HFF-Myc (cell line): Measurements from ENCODE around the gene CACNA1C.

Experiments
- DNase-seq: peaks from one replicate; pipeline ENCODE4 v3.0.0-alpha.2; 2011; ENCODE audit warnings: low read depth; ENCODE audit errors: extremely low read depth
- H3K4me3 ChIP-seq: replicated peaks from 2 replicates; pipeline ENCODE4 v1.5.1; 2011; ENCODE audit warnings: low read depth, mild to moderate bottlenecking, control low read depth, low read length
- CTCF ChIP-seq: IDR thresholded peaks from 2 replicates; pipeline ENCODE4 v1.5.1; 2012; ENCODE audit warnings: mild to moderate bottlenecking, low read depth, low read length, control low read depth; ENCODE audit errors: missing control alignments

The CACNA1C gene

GRCh38 chr12:2652401-2653081, 599.8 kb downstream of the CACNA1C start:
- no peak for TF ChIP-seq CTCF
- DNase-seq, result no peak
- H3K4me3 ChIP-seq, result no peak overlapping the region

GRCh38 chr12:2653461-2653965, 600.7 kb downstream of the CACNA1C start:
- no peak overlapping the region for H3K4me3 ChIP-seq
- no peak for TF ChIP-seq CTCF
- DNase-seq, result no peak

GRCh38 chr12:2654311-2654710, 601.5 kb downstream of the CACNA1C start:
- no peak for DNase-seq
- no peak overlapping the region for H3K4me3 ChIP-seq
- TF ChIP-seq CTCF, result no peak

GRCh38 chr12:2654741-2655140, 602.0 kb downstream of the CACNA1C start:
- H3K4me3 ChIP-seq, result no peak overlapping the region
- TF ChIP-seq CTCF, result no peak
- no peak for DNase-seq

GRCh38 chr12:2662524-2662923, 609.7 kb downstream of the CACNA1C start:
- no peak for DNase-seq
- no peak overlapping the region for H3K4me3 ChIP-seq
- no peak for TF ChIP-seq CTCF

- H3K4me3 ChIP-seq, result no peak overlapping the region
- no peak for DNase-seq
- TF ChIP-seq CTCF, result no peak
Measured at GRCh38 chr12:2664721-2665577, 612.2 kb downstream of the CACNA1C start.
